GM12873 (cell line): ENCODE results near the gene DPH3.

ENCODE experiments used
- TF ChIP-seq, protein P1 (sequence below): IDR thresholded peaks from 2 replicates; pipeline ENCODE4 v1.5.1; 2012; ENCODE audit warnings: low read depth, mild to moderate bottlenecking, moderate library complexity, low read length, control low read depth; ENCODE audit not compliant: insufficient read depth; ENCODE audit errors: missing control alignments

Gene DPH3

DNA sequence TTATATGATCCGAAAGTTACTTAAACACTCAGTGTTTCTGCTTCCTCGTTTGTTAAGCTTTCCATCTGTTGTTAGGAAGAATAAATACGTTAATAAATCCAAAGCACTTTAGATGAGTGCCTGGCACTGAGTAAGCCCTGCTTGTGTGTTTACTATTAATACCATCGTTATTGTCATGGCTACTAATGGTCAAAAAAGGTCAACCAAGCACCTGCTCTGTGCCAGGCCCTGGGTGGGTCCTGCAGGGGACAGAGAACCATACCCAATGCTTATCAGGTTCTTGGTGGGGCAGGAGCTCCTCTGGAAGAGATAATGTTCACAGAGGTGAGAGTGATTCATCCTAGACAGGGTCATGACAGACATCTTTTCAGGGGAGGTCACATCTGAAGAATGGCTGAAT lies 50.4 kb downstream of the DPH3 start:
- TF ChIP-seq, protein P1, sequence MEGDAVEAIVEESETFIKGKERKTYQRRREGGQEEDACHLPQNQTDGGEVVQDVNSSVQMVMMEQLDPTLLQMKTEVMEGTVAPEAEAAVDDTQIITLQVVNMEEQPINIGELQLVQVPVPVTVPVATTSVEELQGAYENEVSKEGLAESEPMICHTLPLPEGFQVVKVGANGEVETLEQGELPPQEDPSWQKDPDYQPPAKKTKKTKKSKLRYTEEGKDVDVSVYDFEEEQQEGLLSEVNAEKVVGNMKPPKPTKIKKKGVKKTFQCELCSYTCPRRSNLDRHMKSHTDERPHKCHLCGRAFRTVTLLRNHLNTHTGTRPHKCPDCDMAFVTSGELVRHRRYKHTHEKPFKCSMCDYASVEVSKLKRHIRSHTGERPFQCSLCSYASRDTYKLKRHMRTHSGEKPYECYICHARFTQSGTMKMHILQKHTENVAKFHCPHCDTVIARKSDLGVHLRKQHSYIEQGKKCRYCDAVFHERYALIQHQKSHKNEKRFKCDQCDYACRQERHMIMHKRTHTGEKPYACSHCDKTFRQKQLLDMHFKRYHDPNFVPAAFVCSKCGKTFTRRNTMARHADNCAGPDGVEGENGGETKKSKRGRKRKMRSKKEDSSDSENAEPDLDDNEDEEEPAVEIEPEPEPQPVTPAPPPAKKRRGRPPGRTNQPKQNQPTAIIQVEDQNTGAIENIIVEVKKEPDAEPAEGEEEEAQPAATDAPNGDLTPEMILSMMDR = no peak

DNA sequence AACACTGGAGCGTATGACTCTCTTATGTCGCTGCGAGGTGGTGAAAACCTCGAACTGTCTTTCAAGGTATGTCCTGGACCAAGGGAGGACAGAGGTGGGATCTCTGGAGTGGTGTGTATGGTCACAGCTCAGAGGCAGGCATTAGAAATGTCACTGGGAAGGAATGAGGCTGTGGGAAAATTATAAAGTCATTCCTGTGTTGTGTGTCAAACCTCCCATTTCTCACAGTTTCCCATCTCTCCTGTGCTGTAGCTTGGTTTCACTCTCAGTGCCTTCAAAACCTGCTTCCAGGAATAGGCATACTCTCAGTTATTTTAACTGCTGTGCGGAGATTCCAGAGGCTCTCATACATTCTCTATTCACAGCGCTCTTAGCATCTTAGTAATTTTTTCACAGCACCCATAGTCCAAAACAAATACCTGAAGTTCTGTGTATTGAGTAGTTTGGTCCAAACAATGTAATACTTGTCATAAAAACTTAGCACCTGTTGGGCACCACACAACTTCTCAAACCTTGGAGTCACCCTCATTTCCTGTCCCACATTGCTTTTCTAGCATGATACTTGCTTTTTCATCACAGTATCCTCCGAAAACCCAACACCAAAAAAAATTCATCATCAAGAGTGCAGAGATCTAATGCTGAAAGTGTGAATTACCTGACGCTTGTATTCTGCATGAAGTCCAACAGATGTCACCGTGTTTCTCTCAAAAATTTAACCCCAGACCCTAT lies 53.4 kb downstream of the DPH3 start:
- TF ChIP-seq, protein P1 = no peak
